ENCODE results near the gene SOX18.

Gene SOX18

DNA sequence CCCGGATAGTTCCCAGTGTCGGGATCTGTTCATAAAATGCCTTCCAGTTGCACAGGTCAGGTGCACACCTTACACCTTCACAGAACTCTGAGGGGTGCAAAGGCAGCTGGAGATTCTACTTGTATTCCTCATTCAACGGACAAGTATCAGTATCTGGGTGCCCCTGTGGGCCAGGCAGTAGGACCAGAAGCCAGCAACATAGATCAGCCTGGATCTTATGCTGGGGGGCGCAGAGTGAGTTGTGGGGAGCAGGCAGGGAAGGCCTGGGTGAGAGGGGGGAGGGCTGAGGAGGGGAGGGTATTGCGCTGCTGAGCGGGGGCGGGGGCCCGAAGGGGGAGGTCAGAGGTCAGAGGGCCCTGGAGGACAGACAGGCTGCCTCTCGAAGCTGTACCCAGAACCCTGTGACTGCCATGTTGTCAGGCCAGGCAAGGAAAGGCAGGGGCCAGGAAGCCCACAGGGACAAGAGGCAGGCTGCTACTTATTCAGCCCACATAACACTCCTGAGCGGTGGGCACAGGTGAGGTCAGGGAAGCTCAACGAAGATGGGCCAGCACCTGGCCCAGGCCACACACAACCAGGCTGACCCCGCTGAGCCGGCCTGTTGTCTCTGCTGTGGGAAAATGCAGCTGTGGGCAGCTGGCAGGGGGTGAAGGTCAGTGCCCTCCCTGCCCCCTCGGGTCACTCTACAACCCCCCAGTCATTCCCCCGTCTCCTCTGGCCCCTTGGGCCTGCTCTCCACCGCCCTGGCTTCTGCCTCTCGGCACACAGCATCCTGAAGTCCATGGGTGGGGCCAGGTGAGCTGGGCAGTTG is 31.6 kb upstream of the SOX18 start:
- no peak for DNase-seq (ENCODE audit: low read depth, low spot score)

DNA sequence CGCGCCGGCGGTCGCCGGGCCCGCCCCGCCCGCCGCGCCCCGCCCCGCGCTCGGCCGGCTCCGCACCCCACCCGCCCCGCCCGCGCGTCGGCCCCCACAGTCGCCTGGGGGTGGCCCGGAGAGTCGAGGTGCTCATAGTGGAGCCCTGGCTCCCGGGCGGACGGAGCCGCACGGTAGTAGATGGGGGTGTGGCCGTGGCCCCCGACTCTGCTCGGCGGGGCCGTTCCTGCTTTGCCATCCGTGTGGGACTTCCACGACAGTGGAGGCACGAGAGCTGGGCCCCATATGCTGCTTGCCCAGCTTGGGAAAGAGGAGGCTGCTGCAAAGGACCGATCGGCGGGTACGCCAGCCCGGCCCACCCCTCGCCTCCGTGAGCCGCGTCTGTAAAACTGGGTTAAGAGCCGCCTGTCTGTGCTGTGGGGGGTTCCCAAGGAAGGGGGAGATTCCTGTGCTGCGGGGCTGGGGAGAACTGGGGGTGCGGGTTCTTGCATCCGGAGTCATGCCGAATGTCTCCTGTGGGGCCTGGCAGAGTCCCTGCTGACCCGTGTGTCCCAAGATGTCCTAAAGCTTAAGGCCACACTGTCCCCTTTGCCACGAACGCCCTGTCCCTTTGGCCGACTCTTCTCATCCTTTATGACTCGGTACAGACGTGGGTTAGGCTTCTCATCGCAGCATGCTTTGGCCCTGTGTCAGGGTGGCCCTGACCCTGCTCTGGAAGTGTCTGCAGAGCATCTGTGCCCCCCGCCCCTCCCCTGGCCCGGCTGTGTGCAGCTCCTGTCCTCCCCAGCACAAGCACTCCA is 30.8 kb upstream of the SOX18 start, which contains the start of gene OPRL1:
Gene OPRL1 (plus strand): TSS at position 70 of the 800 bp plus-strand sequence. CDS start 12,639 bp downstream, outside the sequence.
- no peak for DNase-seq (ENCODE audit: low read depth, low spot score)

DNA sequence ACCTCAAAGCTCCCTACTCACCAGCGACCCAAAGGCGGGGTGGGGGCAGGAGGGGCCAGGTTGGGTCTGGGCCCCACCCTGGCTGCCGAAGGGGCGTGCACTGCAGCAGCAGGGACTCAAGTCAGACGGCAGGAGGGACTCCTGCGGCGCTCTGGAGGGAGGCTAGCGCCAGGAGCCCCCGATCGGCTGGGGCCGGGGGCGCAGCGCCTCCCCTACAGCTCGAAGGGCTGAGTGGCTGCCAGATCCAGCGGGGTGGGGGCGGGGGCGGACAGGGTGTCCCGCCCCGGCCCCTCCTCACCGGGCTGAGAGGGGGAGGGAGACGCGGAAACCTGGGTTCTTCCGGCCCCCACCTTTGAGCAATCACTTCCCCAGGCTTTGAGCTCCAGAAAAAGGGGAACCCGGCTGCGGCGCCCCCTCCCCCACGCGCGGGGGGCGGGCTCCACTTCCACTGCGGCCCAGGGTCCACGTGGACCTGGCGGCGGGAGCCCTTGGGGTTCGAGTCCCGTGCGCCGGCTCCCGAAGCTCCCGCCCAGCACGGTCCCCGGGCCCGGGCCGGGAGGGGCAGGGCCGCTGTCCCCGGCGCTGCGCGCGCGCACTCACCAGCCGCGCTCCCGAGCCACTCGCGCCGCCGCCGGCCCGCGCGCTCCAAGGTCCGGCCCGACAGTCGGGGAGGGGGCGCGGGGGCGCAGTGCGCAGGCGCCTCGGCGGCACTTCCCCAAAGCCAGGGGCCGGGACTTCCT is 30.0 kb upstream of the SOX18 start, which contains the start of gene RGS19:
Gene RGS19 (minus strand): TSS at position 246 of the 740 bp plus-strand sequence. CDS start 2,632 bp downstream, outside the sequence.
- DNase-seq (ENCODE audit: low read depth, low spot score), result peak; percentile 46

DNA sequence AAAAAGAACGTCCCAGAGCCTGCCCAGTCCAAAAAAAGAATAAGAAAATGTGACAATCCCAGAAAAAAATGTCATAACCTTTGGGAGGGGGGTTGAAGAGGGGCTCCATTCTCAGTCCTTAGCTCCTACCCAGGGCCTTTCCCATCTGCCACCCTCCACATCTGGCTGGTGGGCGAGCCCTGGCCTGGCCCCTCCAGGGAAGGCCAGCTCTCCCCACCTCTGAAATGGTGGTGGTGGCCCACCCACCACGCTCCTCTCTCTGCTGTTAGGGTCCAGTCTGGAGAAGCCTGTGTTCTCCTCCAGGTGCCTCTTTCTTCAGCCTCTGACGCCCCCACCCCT is 29.5 kb upstream of the SOX18 start:
- no peak for DNase-seq (ENCODE audit: low read depth, low spot score)

DNA sequence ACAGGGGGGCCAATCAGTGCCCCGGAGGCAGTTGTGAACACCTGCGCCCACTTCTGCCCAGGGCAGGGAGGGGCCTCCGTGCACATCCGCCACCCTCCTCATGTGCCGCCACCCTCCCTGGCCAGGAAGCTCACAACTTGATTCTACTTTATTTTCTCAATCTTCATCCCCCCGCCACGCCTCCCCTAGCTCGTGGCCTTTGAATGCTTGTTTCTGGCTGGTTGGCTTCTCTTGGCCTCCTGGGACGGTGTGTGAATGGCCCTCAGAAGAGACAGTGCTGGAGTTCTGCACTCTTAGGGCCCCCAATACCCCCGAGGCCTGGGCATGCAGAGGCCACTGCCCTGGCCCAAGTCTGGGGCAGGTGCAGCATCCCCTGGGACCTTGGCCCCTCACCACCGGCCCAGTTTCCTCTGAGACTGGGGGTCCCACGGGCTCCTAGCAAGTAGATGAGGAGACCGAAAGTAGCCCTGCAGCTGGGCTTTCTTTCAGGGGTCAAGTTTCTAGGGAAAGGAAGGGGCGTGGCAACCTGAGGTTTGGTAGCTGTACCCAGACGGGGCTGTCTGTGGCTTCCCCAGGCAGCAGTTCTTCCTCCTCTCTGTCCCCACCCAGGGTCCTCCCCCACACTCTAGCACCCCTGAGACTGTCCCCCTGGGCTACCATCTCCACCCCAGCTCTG is 28.6 kb upstream of the SOX18 start:
- DNase-seq (ENCODE audit: low read depth, low spot score), result peak; percentile 33

DNA sequence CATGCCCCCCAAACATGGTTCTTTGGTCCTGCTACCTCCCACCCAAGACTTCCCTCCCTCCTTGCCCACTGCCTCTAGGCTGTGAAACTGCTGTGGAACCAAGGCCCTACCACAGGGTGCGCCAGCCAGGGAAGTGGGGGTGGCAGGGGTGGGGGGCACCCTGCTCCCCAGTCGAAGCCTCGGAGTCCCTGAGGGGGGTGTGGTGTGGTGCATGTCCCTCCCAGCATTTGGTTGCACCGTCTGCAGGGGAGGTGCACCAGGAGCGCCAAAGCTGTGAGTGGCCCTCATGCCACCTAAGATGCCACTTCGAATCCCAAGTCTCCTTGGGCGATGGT is 28.1 kb upstream of the SOX18 start:
- DNase-seq (ENCODE audit: low read depth, low spot score), result no peak

DNA sequence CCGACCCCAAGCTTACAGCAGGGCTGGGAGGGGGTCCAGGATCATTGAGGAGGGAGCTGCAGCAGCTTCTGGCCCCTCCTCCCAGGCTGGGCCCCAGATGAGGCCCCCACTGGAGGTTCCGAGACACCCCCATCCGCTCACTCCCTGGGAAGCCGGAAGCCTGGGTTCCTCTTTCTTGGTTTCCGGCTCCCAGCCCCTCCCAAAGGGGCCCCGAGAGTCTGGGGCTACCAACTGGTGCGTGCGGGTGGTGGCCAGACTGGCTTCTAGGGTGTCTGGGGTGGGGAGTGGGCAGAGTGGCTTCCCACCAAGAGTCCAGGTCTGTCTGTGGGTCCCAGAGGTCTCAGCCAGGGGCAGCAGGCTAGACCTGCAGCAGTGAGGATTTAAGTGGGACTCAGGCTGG is 27.7 kb upstream of the SOX18 start:
- DNase-seq (ENCODE audit: low read depth, low spot score), result no peak

DNA sequence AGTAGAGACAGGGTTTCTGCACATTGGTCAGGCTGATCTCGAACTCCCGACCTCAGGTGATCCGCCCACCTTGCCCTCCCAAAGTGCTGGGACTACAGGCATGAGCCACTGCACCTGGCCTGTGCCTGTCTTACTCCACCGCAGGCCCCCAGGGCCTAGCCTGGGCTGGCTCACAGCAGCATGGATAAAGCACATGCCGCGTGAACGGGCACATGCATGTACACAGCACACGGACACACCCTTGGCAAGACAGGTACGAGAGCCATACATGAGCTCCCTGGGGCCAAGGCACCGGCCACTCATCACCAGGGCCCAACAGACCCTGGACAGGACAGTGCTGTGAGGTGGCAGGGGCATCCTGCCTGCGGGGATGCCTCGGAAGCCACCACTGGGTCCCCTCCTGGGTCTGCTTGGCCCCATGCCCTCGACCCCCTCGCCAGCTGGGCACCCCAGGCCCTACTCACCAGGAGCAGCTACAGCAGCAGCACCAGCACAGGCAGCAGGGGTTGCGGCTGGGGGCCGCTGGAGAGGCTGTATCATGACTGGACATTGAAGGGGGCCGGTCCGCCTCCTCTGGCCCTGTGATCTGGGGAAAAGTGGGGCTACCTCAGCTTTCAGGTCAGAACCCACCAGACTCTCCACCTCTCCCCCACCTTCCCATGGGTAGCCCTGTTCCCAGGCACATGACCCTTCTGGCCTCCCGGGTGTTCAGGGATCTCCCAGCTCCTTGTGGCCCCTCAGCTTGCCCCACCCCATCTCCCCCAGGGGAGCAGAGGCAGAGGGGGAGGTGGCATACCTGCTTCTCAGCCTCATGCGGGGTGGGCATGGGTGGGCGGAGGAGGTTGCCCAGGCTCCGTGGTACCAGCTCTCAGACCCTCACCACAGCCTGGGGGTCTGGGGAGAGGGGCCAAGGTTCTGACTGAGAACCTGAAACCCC is 26.9 kb upstream of the SOX18 start:
- DNase-seq (ENCODE audit: low read depth, low spot score), result no peak

DNA sequence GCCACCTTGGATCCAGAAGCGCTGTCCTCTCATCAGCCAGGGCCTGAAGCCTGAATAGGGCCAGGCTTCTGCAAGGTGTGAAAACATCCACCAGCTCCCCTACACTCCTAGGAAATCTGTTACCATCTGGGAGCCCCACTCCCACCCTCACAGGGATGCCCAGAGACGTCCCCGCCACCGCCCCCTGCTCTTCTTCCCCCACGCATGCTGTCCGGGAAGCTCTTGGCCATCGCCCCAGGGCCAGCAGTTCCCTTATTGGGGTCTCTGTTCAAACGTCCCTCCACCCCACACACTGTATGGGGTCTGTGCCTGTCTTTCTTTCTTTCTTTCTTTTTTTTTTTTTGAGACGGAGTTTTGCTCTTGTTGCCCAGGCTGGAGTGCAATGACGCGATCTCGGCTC is 26.1 kb upstream of the SOX18 start:
- DNase-seq (ENCODE audit: low read depth, low spot score), result no peak

DNA sequence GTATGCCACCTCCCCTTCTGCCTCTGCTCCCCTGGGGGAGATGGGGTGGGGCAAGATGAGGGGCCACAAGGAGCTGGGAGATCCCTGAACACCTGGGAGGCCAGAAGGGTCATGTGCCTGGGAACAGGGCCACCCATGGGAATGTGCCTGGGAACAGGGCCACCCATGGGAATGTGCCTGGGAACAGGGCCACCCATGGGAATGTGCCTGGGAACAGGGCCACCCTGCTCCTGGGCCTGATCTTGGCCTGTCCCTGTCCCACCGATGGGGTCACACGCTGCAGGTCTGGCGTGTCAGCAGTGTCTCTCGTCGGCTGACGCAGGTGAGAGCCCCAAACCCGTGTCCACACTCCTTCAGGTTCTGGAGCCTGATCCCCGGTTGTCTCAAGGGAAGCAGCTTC is 25.5 kb upstream of the SOX18 start:
- DNase-seq (ENCODE audit: low read depth, low spot score), result no peak

DNA sequence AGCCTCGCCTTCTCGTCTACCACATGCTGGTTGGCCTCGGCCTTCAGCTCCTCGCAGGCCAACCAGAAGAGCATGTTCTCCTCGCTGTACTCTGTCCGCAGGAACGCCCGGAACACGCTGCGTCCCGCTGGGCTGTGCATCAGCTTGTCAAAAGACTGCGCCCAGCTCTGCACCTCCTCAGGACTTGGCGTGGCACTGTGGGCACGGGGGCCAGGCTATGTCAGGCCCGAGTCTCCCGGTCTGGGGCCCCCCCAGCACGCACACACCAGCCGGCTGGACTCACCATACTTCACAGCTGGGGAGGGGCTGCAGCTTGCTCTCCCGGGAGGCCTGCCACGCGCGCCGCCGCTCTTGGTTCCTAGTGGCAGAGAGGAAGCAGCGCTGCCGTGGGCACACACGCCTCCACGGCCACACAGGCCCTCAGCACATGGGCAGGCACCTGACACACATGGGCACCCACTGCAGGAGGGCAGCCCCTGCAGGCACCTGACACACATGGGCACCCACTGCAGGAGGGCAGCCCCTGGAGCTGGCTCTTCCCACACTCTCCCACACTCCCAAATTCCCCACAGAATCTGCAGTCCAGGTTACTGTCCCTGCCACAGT is 24.8 kb upstream of the SOX18 start:
- DNase-seq (ENCODE audit: low read depth, low spot score), result no peak

DNA sequence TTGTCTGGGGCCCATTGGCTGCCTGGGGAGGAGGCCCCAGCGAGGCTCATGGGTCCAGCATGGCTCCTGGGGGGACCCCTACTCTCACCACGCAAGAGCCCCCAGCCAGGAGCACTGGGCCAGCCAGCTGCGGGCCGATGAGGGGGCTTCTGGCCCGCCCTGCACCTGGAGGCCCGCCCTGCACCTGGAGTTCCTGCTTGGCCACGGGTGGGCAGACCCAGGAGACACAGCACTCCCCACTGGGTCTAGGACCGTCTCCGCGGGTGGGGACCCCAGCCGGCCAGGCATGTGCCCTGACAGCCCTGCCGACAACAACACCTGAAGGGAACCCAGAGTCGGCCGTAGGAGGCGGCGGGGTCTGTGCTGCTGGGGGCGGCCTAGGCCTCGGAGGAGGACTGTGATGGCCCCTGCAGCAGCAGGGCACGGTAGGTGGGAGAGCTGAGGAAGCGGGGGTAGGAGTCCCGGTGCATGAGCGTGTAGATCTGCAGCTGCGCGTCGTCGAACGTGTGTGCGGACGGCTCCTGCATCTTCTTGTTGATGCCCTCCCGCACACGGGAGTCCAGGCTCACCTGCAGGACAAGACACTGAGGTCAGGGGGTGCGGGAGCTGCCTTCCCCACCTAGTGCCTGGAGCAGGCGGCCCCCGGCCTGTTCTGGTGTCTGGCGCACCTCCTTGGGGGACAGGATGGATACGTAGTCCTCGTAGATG is 24.2 kb upstream of the SOX18 start:
- no peak for DNase-seq (ENCODE audit: low read depth, low spot score)

DNA sequence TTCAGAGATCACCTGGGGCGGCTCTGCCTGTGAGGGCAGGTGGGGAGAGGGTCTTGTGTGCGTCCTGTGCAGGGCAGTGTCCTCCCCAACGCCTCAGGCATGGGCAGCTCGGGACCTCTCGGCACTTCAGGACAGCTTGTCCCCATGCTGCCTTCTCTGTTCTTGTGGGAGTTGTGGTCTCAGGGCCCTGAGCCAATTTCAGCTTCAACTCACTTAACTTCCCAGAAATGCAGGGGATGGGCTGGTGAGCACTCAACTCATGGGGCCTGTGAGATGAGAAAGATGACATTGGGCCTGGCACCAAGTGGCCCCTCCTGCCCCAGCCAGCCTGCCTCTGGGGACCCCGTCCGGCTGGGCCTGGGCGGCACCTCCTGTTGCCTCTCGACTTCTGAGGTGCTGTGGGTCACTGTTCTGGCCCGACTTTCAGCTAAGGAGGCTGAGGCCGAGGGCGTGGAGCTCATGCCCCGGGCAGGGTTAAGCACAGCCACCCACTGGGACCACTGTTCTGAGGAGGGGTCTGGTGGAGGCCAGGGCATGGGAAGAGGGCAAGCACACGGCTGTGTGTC is 23.1 kb upstream of the SOX18 start:
- DNase-seq (ENCODE audit: low read depth, low spot score), result no peak

DNA sequence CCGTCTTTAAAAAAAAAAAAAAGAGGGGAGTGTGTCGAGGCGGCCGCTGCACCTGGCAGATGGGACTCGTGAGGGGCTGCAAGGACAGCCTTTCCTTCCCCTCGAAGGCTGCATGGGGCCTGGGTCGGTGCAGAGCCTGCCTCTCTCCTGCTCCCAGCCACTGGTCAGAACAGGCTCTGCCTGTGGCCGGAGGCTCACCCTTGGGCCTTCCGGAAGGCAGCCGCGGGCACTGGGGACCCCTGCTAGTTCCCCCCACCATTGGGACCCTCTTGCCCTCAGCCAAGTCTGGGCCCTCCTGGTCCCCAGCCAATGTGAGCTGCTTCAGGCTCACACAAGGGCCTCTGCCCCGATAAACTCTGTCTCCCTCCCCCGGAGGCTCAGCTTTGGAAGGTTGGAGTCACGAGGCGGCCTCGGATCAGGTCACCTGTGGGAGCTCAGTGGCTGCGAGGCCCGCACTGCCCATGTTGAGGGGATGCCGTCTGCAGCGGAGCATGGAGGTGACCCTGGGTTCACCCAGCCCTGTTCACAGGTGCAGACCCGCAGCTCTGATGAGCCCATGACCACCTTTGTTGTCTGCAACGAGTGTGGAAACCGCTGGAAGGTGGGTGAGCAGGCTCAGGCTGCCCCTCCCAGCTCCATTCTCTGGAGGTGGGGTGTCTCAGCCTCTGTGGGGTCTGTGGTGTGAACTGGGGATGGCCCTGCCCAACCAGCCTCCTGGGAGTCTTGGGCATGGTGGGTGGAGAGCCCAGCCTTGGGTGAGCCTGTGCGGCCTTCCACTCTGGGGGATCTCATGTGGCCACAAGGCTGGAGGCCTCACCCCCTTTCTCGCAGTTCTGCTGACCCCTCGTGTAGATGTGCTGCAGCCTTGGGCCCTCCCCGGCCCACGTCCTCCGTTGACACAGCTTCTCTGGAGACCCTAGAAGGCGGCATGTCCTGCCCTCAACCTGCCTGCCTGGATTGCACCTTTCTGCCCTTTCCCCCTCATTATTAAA is 22.2 kb upstream of the SOX18 start:
- no peak for DNase-seq (ENCODE audit: low read depth, low spot score)

DNA sequence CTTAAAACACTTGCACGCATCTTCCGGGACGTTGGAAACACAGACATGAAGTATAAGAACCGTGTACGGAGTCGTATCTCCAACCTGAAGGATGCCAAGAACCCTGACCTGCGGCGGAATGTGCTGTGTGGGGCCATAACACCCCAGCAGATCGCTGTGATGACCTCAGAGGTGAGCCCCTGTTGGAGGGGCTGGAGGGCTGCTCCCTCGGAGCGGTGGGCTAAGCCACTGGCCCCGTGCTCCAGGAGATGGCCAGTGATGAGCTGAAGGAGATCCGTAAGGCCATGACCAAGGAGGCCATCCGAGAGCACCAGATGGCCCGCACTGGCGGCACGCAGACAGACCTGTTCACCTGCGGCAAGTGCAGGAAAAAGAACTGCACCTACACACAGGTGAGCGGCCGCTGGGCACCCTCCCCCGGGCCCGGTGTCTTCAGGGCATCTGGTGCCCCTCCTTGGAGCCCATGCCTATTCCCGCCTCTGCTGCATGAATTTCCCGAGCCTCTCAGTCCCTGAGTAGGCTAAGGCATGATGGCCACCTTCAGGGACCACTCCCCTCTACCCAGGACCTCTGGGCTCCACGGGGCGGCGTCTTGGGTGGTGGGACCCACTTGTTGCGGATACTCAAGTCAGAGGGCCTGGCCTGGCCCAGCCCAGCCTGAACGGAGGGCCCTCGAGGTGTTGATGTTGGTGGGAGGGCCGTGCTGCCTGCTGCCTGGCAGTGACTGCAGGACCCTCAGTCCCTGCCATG is 21.0 kb upstream of the SOX18 start:
- no peak for DNase-seq (ENCODE audit: low read depth, low spot score)

DNA sequence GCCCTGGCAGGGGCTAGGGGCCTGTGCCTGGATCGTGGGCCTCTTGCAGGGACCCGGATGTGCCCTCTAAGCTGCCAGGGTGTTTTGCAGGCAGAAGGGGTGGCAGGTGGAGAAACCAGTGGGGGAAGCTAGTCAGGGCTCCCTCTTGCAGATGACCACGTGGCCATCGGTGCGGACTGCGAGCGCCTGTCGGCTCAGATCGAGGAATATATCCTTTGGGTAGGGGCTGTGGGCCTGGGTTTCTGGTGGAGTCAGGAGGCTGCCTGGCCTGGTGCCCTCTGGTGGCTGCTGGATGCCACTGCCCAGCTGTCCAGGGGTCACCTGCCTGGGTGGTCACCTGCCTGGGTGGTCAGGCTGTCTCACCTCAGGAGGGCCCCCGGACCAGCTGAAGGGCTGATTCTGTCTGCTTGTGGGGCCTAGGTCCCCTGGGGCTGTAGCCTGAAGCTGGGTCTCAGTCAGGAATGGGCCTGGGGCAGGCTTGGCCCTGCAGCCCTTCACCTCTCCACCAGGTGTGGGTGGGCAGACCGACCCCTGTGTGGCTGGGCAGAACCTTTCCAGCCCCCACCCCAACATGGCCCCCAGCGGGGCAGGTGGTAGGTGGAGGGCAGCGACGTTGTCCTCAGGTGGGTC is 20.3 kb upstream of the SOX18 start:
- no peak for DNase-seq (ENCODE audit: low read depth, low spot score)

DNA sequence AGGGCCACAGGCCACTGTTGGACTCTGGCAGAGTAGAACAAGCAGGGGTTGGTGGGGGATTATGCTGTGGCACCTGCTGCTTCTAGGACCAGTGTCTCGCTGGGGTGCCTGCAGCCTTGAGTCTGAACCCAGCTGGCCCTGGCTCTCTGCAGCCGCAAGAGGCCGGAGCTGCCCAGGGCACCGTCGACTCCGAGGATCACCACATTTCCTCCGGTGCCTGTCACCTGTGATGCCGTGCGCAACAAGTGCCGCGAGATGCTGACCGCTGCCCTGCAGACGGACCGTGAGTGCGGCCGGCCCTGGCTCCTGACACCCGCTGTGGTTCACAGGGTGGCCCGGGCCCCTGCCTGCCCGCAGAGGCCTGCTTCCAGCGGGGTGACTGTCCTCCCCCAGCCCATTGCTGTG is 19.8 kb upstream of the SOX18 start:
- DNase-seq (ENCODE audit: low read depth, low spot score), result no peak

Data from activated CD4-positive, CD25-positive, alpha-beta regulatory T cell treated with anti-CD3 and anti-CD28 coated beads, Interleukin-2, amount 50 U/mL, for 16 hours (primary cell).